Measurements from ENCODE around the gene CERS3.

Gene CERS3

GRCh38 chr15:100373942-100374341 is 154.8 kb downstream of the CERS3 start:
- DNase-seq: no peak

- DNase-seq: no peak
These were observed 155.4 kb downstream of the CERS3 start for GRCh38 chr15:100373120-100373896.

DNA sequence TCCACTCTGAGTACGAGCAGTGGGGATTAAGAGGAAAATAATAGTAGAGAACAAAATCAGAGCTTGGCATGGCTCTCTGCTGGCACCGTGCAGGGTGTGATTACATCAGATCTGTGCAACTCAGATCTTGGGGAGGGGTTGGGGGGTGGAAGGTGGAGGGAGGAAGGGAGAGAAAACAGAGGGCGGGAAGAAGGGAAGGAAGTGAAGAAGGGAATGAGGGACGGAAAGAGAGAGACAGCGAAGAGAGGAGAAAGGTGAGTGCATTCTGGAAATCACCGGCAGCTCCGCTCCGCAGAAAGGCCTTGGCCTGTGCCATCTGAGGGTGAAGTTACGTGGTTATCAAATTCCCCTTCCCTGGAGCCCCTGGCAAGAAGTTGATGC is 156.0 kb downstream of the CERS3 start:
- no peak for DNase-seq

- no peak for DNase-seq
These were observed 173.4 kb downstream of the CERS3 start for GRCh38 chr15:100355342-100355741.

- DNase-seq: peak; percentile 73 to 91 (median 78)
These were observed 175.3 kb downstream of the CERS3 start for GRCh38 chr15:100353449-100353848.

DNA sequence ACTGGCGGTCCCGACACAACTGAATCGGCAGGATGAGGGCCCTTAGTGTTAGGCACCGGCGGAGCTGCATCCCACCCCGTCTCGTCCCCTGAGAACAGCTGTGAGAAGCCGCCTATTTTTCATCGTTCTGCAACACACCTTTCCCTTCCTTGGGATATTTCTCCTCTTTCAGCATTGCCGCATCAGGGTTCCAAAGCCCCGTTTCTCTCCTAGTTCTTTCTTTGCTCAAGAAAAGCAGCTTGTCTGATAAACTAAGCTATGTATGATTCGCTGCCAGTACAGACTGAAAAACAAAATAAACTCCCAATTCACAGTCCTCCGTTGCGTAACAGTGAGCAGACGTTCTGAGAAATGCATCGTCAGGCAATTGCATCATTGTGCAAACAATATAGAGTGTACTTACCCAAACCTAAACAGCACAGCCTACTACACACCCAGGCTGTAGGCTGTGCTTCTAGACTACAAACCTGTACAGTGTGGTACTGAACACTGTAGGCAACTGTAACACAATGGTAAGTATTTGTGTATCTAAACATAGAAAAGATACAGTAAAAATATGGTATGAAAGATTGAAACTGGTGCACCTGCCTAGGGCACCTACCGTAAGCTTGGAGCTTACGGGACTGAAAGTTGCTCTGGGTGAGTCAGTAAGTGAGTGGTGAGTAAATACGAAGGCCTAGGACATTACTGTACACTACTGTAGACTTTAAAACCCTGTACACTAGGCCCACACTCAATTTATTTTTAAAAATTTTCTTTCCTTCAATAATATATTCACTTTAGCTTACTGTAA is 178.1 kb downstream of the CERS3 start:
- DNase-seq: peak; percentile 53 to 82 (median 74)

All from suppressor macrophage (primary cell).